A673 (cell line): ENCODE measurements around the gene TMEM126A. TPM values are rescaled to one million over a fixed set of nuclear protein-coding genes. Genes with fewer than 3 reads are reported as not detected.

Experiments used
- BruUV-seq: library from RNA; stranded (reverse); fragments of 400-500 nt; replicated peaks from 2 replicates; lab custom pipeline; 2021; lab: Mats Ljungman, UMichigan
- CTCF ChIA-PET: fragments of 300-600 bp; sonication (Branson Sonifier 250); formaldehyde crosslinking; loops from one replicate; lab custom pipeline; 2022; ENCODE audit warnings: antibody characterized with exemption; lab: Charles Lee
- POLR2A ChIA-PET: fragments of 300-600 bp; sonication (Branson Sonifier 250); formaldehyde crosslinking; loops from one replicate; lab custom pipeline; 2022; ENCODE audit warnings: antibody characterized with exemption; ENCODE audit not compliant: low non-redundant PET; lab: Charles Lee
- DNase-seq: peaks from one replicate; pipeline ENCODE4 v3.0.0-alpha.2; 2015; ENCODE audit warnings: low spot score
- H3K27ac ChIP-seq: fragments of 200-600 bp; sonication (generic); 2 replicates; pipeline ENCODE4 v1.5.1; 2016; ENCODE audit warnings: mixed run types, low read depth, mild to moderate bottlenecking, mixed read lengths, antibody characterized with exemption, low read length; ENCODE audit not compliant: poor library complexity, severe bottlenecking
- H3K27me3 ChIP-seq: fragments of 200-600 bp; sonication (generic); replicated peaks from 2 replicates; pipeline ENCODE4 v1.6.1; 2017; ENCODE audit warnings: mixed run types, low read depth, mild to moderate bottlenecking, mixed read lengths, antibody characterized with exemption, low read length; ENCODE audit not compliant: insufficient read depth, poor library complexity
- H3K36me3 ChIP-seq: fragments of 200-600 bp; sonication (generic); 2 replicates; pipeline ENCODE4 v1.6.1; 2016; ENCODE audit warnings: mixed run types, mild to moderate bottlenecking, mixed read lengths, antibody characterized with exemption, low read length; ENCODE audit not compliant: insufficient read depth, poor library complexity, severe bottlenecking
- H3K4me1 ChIP-seq: fragments of 200-600 bp; sonication (generic); 2 replicates; pipeline ENCODE4 v1.6.1; 2017; ENCODE audit warnings: mixed run types, mild to moderate bottlenecking, mixed read lengths, antibody characterized with exemption, low read length; ENCODE audit not compliant: insufficient read depth, poor library complexity, severe bottlenecking
- H3K4me3 ChIP-seq: fragments of 200-600 bp; sonication (generic); 2 replicates; pipeline ENCODE4 v1.5.1; 2016; ENCODE audit warnings: low read depth, mixed run types, mild to moderate bottlenecking, mixed read lengths, low read length; ENCODE audit not compliant: poor library complexity, severe bottlenecking
- H3K9me3 ChIP-seq: fragments of 200-600 bp; sonication (generic); 2 replicates; pipeline ENCODE4 v1.6.1; 2016; ENCODE audit warnings: mixed run types, low read depth, mild to moderate bottlenecking, mixed read lengths, antibody characterized with exemption, low read length; ENCODE audit not compliant: poor library complexity, severe bottlenecking
- EZH2 ChIP-seq: fragments of 200-600 bp; sonication (generic); IDR thresholded peaks from 2 replicates; pipeline ENCODE4 v1.6.1; 2017; ENCODE audit warnings: borderline replicate concordance, low read depth, mild to moderate bottlenecking, mixed read lengths, antibody characterized with exemption, low read length; ENCODE audit not compliant: poor library complexity, severe bottlenecking
- intact Hi-C: fragments of 100-400 bp; cut with micrococcal nuclease; formaldehyde crosslinking; loops from one replicate; pipeline ENCODE4 v1.10.0; 2022; ENCODE audit not compliant: unreplicated experiment
- total RNA-seq: library from RNA; stranded (reverse); gene quantifications from 2 replicates; pipeline ENCODE4 v1.2.3, GENCODE V29; 2021
- TF ChIP-seq, protein P1 (sequence below): fragments of 300-800, 200-600 bp; sonication (generic); conservative IDR thresholded peaks from 2 replicates; pipeline ENCODE4 v1.5.1; 2017; ENCODE audit warnings: low read depth, mild to moderate bottlenecking, antibody characterized with exemption, low read length, moderate library complexity, mixed read lengths

The TMEM126A gene
- total RNA-seq, 1 experiment from 2014 or later: 66.0 TPM

DNA sequence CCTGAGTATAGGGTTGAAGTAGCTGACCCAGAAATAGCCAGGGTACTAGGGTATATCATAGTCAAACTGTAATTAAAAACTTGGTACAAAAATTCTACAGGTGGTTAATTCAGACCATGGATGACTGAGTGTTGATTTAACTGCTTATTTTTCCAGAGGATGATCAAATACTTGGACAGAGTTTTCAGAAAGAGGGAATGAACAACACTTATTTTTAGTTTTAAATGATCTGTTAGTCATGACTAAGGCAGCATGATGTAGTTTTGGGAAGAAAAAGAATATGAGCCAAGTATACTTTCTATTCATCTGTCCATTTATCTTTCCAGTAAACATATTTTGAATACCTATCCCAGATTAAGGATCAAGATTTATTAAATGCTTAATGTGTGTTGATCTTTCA lies 58.0 kb downstream of the TMEM126A start:
- POLR2A ChIA-PET: no interaction called here
- CTCF ChIA-PET: no interaction called here
- H3K9me3 ChIP-seq: no peaks in the 10 kb centered on the region
- intact Hi-C loops: no loop called here
- DNase-seq: no peak
- H3K36me3 ChIP-seq: no peaks in the 10 kb centered on the region
- H3K4me1 ChIP-seq: no peaks in the 10 kb centered on the region
- TF ChIP-seq, protein P1, sequence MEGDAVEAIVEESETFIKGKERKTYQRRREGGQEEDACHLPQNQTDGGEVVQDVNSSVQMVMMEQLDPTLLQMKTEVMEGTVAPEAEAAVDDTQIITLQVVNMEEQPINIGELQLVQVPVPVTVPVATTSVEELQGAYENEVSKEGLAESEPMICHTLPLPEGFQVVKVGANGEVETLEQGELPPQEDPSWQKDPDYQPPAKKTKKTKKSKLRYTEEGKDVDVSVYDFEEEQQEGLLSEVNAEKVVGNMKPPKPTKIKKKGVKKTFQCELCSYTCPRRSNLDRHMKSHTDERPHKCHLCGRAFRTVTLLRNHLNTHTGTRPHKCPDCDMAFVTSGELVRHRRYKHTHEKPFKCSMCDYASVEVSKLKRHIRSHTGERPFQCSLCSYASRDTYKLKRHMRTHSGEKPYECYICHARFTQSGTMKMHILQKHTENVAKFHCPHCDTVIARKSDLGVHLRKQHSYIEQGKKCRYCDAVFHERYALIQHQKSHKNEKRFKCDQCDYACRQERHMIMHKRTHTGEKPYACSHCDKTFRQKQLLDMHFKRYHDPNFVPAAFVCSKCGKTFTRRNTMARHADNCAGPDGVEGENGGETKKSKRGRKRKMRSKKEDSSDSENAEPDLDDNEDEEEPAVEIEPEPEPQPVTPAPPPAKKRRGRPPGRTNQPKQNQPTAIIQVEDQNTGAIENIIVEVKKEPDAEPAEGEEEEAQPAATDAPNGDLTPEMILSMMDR: no peak
- TF ChIP-seq EZH2: no peak
- peaks cover 53% of the 10 kb centered on the region for H3K27me3 ChIP-seq
- H3K27ac ChIP-seq: no peak overlapping the region
- no peak overlapping the region for H3K4me3 ChIP-seq
- BruUV-seq: no TSS peak

Other genes with a start within 250 kb of the TMEM126A start
- 276 and 277 TPM in 2 replicates for gene DLG2, start 20.6 kb upstream of the TMEM126A start, total RNA-seq
- 70.4 and 80.5 TPM in 2 replicates for gene TMEM126B, start 19.4 kb upstream of the TMEM126A start, total RNA-seq
- 74.1 and 76.6 TPM in 2 replicates for gene CREBZF, start 17.2 kb downstream of the TMEM126A start, total RNA-seq
- gene CCDC89, start 38.2 kb downstream of the TMEM126A start, total RNA-seq: 0.41 and 0.66 TPM in 2 replicates
- gene SYTL2, start 163.2 kb downstream of the TMEM126A start, total RNA-seq: 0.59 and 0.77 TPM in 2 replicates
- not detected in 2 replicates for gene CCDC83, start 207.4 kb downstream of the TMEM126A start, total RNA-seq